Osteoblast (primary cell): ENCODE results near the gene FATE1. TPM values are rescaled to one million over a fixed set of nuclear protein-coding genes. Genes with fewer than 3 reads are reported as not detected.

ENCODE experiments used
- DNase-seq: peaks from one replicate; pipeline ENCODE4 v3.0.0; 2011; ENCODE audit warnings: low spot score, mixed read lengths; ENCODE audit not compliant: insufficient read length; ENCODE audit errors: missing footprints
- H2AFZ ChIP-seq: 2 replicates; pipeline ENCODE4 v1.6.0; 2011; ENCODE audit warnings: mild to moderate bottlenecking, low read length
- H3K27ac ChIP-seq: 2 replicates; pipeline ENCODE4 v1.5.1; 2011; ENCODE audit warnings: mild to moderate bottlenecking, low read depth, low read length, moderate library complexity
- H3K27me3 ChIP-seq: 2 replicates; pipeline ENCODE4 v1.6.0; 2012; ENCODE audit warnings: mild to moderate bottlenecking, control low read depth, inconsistent platforms, low read length, moderate library complexity; ENCODE audit not compliant: insufficient read depth
- H3K36me3 ChIP-seq: 2 replicates; pipeline ENCODE4 v1.5.1; 2011; ENCODE audit warnings: mild to moderate bottlenecking, low read length, control low read depth, moderate library complexity; ENCODE audit not compliant: insufficient read depth
- H3K4me1 ChIP-seq: 2 replicates; pipeline ENCODE4 v1.5.1; 2011; ENCODE audit warnings: mild to moderate bottlenecking, low read length, control low read depth, moderate library complexity; ENCODE audit not compliant: insufficient read depth
- H3K4me2 ChIP-seq: 2 replicates; pipeline ENCODE4 v1.6.0; 2011; ENCODE audit warnings: mild to moderate bottlenecking, low read length; ENCODE audit not compliant: insufficient read depth
- H3K4me3 ChIP-seq: fragments of 200-600 bp; sonication (generic); 3 replicates; pipeline ENCODE4 v1.5.1; 2012; ENCODE audit warnings: mild to moderate bottlenecking, low read length, inconsistent platforms; ENCODE audit not compliant: insufficient read depth
- H3K79me2 ChIP-seq: 2 replicates; pipeline ENCODE4 v1.6.0; 2012; ENCODE audit warnings: mild to moderate bottlenecking, low read length, control low read depth, inconsistent platforms; ENCODE audit not compliant: insufficient read depth
- H3K9me3 ChIP-seq: 2 replicates; pipeline ENCODE4 v1.5.1; 2011; ENCODE audit warnings: low read depth, low read length, control low read depth
- H4K20me1 ChIP-seq: 2 replicates; pipeline ENCODE4 v1.6.0; 2012; ENCODE audit warnings: mild to moderate bottlenecking, low read length, control low read depth; ENCODE audit not compliant: insufficient read depth
- CTCF ChIP-seq: IDR thresholded peaks from 2 replicates; pipeline ENCODE4 v1.5.1; 2011; ENCODE audit warnings: mild to moderate bottlenecking, low read depth, low read length, moderate library complexity; ENCODE audit errors: extremely low read depth
- total RNA-seq: library from RNA; depleted of rRNA; stranded (reverse); fragments of >200 nt; gene quantifications from 2 replicates; pipeline ENCODE4 v1.2.3, GENCODE V29; 2012

The FATE1 gene
- total RNA-seq, 1 donor = not detected

GRCh38 chrX:151697522-151697921 lies 18.3 kb upstream of the FATE1 start:
- Histone ChIP-seq H3K27me3 (no peaks in the 10 kb centered on the region), H3K4me2 (no peak overlapping the region), H3K9me3 (no peaks in the 10 kb centered on the region), H3K4me1 (no peaks in the 10 kb centered on the region), H3K4me3 (no peak overlapping the region), H3K79me2 (no peaks in the 10 kb centered on the region), H4K20me1 (no peaks in the 10 kb centered on the region), H2AFZ (no peak overlapping the region), H3K27ac (no peak overlapping the region), H3K36me3 (no peaks in the 10 kb centered on the region)
- peak; percentile 90 for DNase-seq
- TF ChIP-seq CTCF = no peak

- no peak overlapping the region for H2AFZ ChIP-seq
Observed at GRCh38 chrX:151698485-151698884, 17.4 kb upstream of the FATE1 start.

GRCh38 chrX:151699746-151700145 lies 16.1 kb upstream of the FATE1 start:
- no peak overlapping the region for H3K27ac ChIP-seq
- TF ChIP-seq CTCF = no peak
- no peak overlapping the region for H3K4me2 ChIP-seq
- no peak for DNase-seq
- H3K4me3 ChIP-seq = no peak overlapping the region
- H3K4me1 ChIP-seq = no peaks in the 10 kb centered on the region
- H3K27me3 ChIP-seq = no peaks in the 10 kb centered on the region
- H3K36me3 ChIP-seq = no peaks in the 10 kb centered on the region
- no peaks in the 10 kb centered on the region for H3K79me2 ChIP-seq
- no peaks in the 10 kb centered on the region for H3K9me3 ChIP-seq
- no peak overlapping the region for H2AFZ ChIP-seq
- no peaks in the 10 kb centered on the region for H4K20me1 ChIP-seq

More at GRCh38 chrX:151698485-151698884, 17.4 kb upstream of the FATE1 start:
- TF ChIP-seq CTCF = no peak
- no peaks in the 10 kb centered on the region for H4K20me1 ChIP-seq
- DNase-seq = no peak
- H3K4me2 ChIP-seq = no peak overlapping the region
- H3K79me2 ChIP-seq = no peaks in the 10 kb centered on the region
- H3K27me3 ChIP-seq = no peaks in the 10 kb centered on the region
- H3K4me1 ChIP-seq = no peaks in the 10 kb centered on the region
- no peaks in the 10 kb centered on the region for H3K36me3 ChIP-seq
- no peak overlapping the region for H3K4me3 ChIP-seq
- H3K27ac ChIP-seq = no peak overlapping the region
- no peaks in the 10 kb centered on the region for H3K9me3 ChIP-seq

GRCh38 chrX:151700581-151700980 lies 15.3 kb upstream of the FATE1 start:
- H3K27ac ChIP-seq = no peak overlapping the region

More at GRCh38 chrX:151700581-151700980, 15.3 kb upstream of the FATE1 start:
- no peaks in the 10 kb centered on the region for H4K20me1 ChIP-seq
- no peaks in the 10 kb centered on the region for H3K4me1 ChIP-seq
- H3K4me2 ChIP-seq = no peak overlapping the region
- H3K27me3 ChIP-seq = no peaks in the 10 kb centered on the region
- no peak for TF ChIP-seq CTCF
- H3K9me3 ChIP-seq = no peaks in the 10 kb centered on the region
- H3K36me3 ChIP-seq = no peaks in the 10 kb centered on the region
- DNase-seq = no peak
- no peak overlapping the region for H3K4me3 ChIP-seq
- no peaks in the 10 kb centered on the region for H3K79me2 ChIP-seq
- no peak overlapping the region for H2AFZ ChIP-seq
